HG02623 (cell line): ENCODE measurements around the gene KAZN.

ENCODE experiments used
- ATAC-seq: cut with Tn5 transposase; IDR thresholded peaks from one replicate; pipeline ENCODE4 v1.9.1; 2021; ENCODE audit warnings: moderate library complexity; ENCODE audit not compliant: unreplicated experiment

KAZN gene

GRCh38 chr1:14667651-14667984 lies 69.1 kb downstream of the KAZN start:
- ATAC-seq, result no peak

- ATAC-seq, result no peak
These were observed 70.1 kb downstream of the KAZN start for GRCh38 chr1:14668538-14668937.

- ATAC-seq, result no peak
These were observed 73.5 kb downstream of the KAZN start for GRCh38 chr1:14672005-14672404.

GRCh38 chr1:14674030-14674429 lies 75.5 kb downstream of the KAZN start:
- ATAC-seq, result no peak

GRCh38 chr1:14676400-14676799 lies 77.9 kb downstream of the KAZN start:
- ATAC-seq, result no peak

- no peak for ATAC-seq
These were observed 78.9 kb downstream of the KAZN start for GRCh38 chr1:14677292-14677971.

GRCh38 chr1:14678011-14678638 lies 79.6 kb downstream of the KAZN start:
- no peak for ATAC-seq

GRCh38 chr1:14679027-14679688 lies 80.7 kb downstream of the KAZN start:
- ATAC-seq, result no peak

GRCh38 chr1:14681182-14681581 lies 82.7 kb downstream of the KAZN start:
- no peak for ATAC-seq

GRCh38 chr1:14682941-14683621 lies 84.6 kb downstream of the KAZN start:
- ATAC-seq, result no peak

GRCh38 chr1:14685078-14685477 lies 86.6 kb downstream of the KAZN start:
- ATAC-seq, result no peak

- no peak for ATAC-seq
These were observed 88.2 kb downstream of the KAZN start for GRCh38 chr1:14686701-14687100.

GRCh38 chr1:14687147-14687546 lies 88.7 kb downstream of the KAZN start:
- ATAC-seq, result no peak

GRCh38 chr1:14689996-14690615 lies 91.6 kb downstream of the KAZN start:
- no peak for ATAC-seq

- no peak for ATAC-seq
These were observed 95.5 kb downstream of the KAZN start for GRCh38 chr1:14693949-14694348.

- ATAC-seq, result no peak
These were observed 96.1 kb downstream of the KAZN start for GRCh38 chr1:14694589-14694988.

- ATAC-seq, result no peak
These were observed 98.3 kb downstream of the KAZN start for GRCh38 chr1:14696761-14697160.

GRCh38 chr1:14697353-14697752 lies 98.9 kb downstream of the KAZN start:
- no peak for ATAC-seq

- no peak for ATAC-seq
These were observed 99.8 kb downstream of the KAZN start for GRCh38 chr1:14698314-14698713.

- ATAC-seq, result no peak
These were observed 101.1 kb downstream of the KAZN start for GRCh38 chr1:14699620-14700019.

- ATAC-seq, result no peak
These were observed 106.4 kb downstream of the KAZN start for GRCh38 chr1:14704846-14705245.
